Measurements from ENCODE around the gene AP4B1.

DNA sequence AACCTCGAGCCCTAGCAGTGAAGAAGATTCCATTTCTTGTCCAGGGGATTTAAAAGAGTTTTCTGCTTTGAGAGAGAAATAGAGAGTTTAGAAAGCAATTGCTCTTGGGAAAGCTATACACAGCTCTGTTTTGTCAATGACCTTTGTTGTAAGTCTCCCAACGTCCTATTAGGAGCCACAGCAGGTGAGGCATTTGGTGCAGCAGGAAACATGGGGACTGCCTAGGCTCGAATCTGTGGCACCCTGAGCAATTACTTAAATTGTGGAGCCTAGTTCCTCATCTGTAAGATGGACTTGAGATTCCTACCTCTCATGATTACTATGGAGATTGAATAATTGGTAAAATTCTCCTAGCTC is 8.7 kb upstream of the AP4B1 start:
- TF ChIP-seq, protein P1, sequence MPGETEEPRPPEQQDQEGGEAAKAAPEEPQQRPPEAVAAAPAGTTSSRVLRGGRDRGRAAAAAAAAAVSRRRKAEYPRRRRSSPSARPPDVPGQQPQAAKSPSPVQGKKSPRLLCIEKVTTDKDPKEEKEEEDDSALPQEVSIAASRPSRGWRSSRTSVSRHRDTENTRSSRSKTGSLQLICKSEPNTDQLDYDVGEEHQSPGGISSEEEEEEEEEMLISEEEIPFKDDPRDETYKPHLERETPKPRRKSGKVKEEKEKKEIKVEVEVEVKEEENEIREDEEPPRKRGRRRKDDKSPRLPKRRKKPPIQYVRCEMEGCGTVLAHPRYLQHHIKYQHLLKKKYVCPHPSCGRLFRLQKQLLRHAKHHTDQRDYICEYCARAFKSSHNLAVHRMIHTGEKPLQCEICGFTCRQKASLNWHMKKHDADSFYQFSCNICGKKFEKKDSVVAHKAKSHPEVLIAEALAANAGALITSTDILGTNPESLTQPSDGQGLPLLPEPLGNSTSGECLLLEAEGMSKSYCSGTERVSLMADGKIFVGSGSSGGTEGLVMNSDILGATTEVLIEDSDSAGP (CRISPR knock-in tag; IDR thresholded peaks at IDR 0.05; ENCODE audit: borderline replicate concordance): no peak
- no peak for TF ChIP-seq FOSL1 (CRISPR knock-in tag; IDR thresholded peaks at IDR 0.05; ENCODE audit: borderline replicate concordance)
- TF ChIP-seq ZNF678 (CRISPR knock-in tag; IDR thresholded peaks at IDR 0.05): no peak
- no peak for TF ChIP-seq CREM (IDR thresholded peaks at IDR 0.05)
- no peak for TF ChIP-seq CREM (CRISPR knock-in tag; IDR thresholded peaks at IDR 0.05)

All from HepG2 (cell line).